ENCODE results near the gene TSLP.
A peak's percentile ranks its signal among the peaks of the same experiment; 100 is the strongest.

Gene TSLP

GRCh38 chr5:111072949-111073682 is 1.6 kb downstream of the TSLP start:
- TF ChIP-seq CTCF (IDR thresholded peaks at IDR 0.05; ENCODE audit: low read depth, low read length, missing control alignments), result no peak

DNA sequence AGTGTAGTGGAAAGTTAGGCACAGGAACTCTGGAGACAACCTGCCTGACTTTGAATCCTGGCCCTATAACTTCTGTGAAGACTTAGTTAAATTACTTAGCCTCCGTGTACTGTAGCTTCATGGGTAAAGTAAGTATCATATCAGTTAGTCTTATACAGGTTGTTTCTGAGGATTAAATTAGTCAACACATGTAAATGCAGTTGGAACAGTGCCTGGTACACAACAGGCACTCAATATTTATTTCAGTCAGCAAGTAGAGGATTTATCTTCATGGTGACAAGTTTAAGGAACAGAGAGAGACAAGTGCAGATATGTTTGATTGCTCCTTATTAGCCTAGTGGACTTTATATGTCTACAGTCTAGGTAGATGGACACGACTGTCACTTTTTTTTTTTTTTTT is 2.7 kb downstream of the TSLP start:
- TF ChIP-seq CTCF (IDR thresholded peaks at IDR 0.05; ENCODE audit: low read depth, low read length, missing control alignments), result no peak
- H3K4me3 ChIP-seq (replicated peaks; ENCODE audit: low read depth, low read length), result no peak overlapping the region
- no peak for DNase-seq (ENCODE audit: extremely low read depth, low read depth)

More at GRCh38 chr5:111072949-111073682, 1.6 kb downstream of the TSLP start:
- DNase-seq (ENCODE audit: extremely low read depth, low read depth), result no peak
- H3K4me3 ChIP-seq (replicated peaks; ENCODE audit: low read depth, low read length), result peak overlapping the region; percentile 40

DNA sequence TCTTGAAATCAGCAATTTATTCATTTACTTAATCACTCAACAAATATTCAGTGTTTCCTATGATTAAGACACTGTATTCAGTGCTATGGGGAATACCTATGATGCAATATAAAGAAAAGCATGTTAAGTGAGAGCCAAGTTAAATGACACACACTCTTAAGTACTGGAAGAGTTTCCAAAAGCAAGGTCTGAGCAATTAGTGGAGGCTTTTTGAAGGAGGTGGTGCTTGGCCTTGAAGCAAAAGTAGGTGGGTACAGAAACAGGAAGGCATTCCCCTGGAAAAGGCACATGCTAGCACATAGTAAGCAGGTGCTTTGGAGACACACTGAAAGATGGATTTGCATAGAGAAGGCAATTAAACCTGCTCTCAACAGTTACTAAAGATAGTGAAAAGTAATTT is 4.0 kb downstream of the TSLP start:
- H3K4me3 ChIP-seq (replicated peaks; ENCODE audit: low read depth, low read length), result no peak overlapping the region
- TF ChIP-seq CTCF (IDR thresholded peaks at IDR 0.05; ENCODE audit: low read depth, low read length, missing control alignments), result no peak
- DNase-seq (ENCODE audit: extremely low read depth, low read depth), result no peak

- DNase-seq (ENCODE audit: extremely low read depth, low read depth), result no peak
- no peak for TF ChIP-seq CTCF (IDR thresholded peaks at IDR 0.05; ENCODE audit: low read depth, low read length, missing control alignments)
- no peak overlapping the region for H3K4me3 ChIP-seq (replicated peaks; ENCODE audit: low read depth, low read length)
These were observed 4.6 kb downstream of the TSLP start for GRCh38 chr5:111076091-111076490.

GRCh38 chr5:111077678-111078077 is 6.2 kb downstream of the TSLP start:
- no peak overlapping the region for H3K4me3 ChIP-seq (replicated peaks; ENCODE audit: low read depth, low read length)
- DNase-seq (ENCODE audit: extremely low read depth, low read depth), result no peak
- no peak for TF ChIP-seq CTCF (IDR thresholded peaks at IDR 0.05; ENCODE audit: low read depth, low read length, missing control alignments)

DNA sequence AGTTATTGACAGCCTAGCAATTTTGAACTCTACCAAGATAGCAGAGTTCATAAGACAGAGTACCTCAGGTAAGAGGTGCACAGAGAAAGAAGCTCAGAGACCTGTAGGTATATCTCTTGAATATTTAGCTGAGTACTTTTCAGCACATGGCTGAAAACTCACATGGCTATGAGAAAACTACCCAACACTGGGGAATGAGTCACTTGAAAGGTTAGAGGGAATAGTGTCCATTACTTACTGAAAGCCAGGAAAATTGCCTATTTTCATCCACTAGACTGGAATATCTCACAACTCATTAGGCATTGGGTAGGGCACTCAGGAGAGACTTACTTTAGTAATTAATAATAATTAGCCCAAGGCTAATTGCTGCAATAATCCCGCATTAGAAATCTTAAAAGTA is 8.3 kb downstream of the TSLP start:
- DNase-seq (ENCODE audit: extremely low read depth, low read depth), result no peak
- no peak overlapping the region for H3K4me3 ChIP-seq (replicated peaks; ENCODE audit: low read depth, low read length)
- TF ChIP-seq CTCF (IDR thresholded peaks at IDR 0.05; ENCODE audit: low read depth, low read length, missing control alignments), result no peak

- H3K4me3 ChIP-seq (replicated peaks; ENCODE audit: low read depth, low read length), result no peak overlapping the region
- no peak for DNase-seq (ENCODE audit: extremely low read depth, low read depth)
- TF ChIP-seq CTCF (IDR thresholded peaks at IDR 0.05; ENCODE audit: low read depth, low read length, missing control alignments), result no peak
These were observed 11.8 kb downstream of the TSLP start for GRCh38 chr5:111083323-111083722.

All from HFF-Myc (cell line).